NCI-H2029 (cell line): ENCODE results near the gene DYRK1A.
"Not testable (repeated sequence)": the region's sequence is repeated elsewhere in the genome, so short reads cannot be mapped to it uniquely, and the experiment has no call there.

Experiments
- DNase-seq: peaks from one replicate; lab custom pipeline; 2025; lab: John Stamatoyannopoulos, UW

The DYRK1A gene

DNA sequence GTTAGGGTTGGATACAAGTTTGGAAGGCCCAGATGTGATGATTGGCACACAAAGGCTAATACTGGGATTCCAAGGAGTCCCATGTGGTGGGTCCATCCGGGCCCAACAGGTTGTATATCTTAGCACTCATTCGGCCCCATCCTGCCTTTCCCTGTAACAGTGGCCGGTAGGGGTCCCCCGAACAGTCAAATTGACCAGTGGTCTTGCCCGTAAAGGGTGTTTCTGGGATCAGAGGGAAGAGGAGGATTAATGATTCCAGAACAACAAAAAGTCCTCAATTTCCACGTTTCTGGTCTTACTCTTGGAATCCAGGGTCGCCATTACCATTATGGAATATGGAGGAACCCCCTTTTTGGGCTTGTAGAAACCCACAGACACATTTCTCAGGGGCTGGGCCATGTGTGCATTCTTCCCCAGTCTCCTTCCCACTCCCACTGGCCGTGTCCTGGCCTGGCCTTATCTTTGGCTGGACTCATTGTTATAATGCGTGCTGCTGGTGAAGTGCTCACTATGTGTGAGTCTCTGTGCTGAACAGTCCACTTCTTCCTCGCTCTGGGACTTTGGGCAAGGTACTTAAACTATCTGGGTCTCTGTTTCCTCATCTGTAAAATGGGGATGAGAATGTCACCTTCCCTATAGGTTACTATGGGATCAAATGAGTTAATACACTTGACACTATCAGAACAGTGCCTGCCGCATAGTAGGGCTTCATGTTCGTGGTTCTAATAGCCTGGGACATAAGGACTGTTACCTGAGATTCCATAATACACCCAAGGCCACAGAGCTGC lies 161.8 kb downstream of the DYRK1A start:
- DNase-seq: no peak

- no peak for DNase-seq
Observed at GRCh38 chr21:37529649-37530048, 163.1 kb downstream of the DYRK1A start.

DNA sequence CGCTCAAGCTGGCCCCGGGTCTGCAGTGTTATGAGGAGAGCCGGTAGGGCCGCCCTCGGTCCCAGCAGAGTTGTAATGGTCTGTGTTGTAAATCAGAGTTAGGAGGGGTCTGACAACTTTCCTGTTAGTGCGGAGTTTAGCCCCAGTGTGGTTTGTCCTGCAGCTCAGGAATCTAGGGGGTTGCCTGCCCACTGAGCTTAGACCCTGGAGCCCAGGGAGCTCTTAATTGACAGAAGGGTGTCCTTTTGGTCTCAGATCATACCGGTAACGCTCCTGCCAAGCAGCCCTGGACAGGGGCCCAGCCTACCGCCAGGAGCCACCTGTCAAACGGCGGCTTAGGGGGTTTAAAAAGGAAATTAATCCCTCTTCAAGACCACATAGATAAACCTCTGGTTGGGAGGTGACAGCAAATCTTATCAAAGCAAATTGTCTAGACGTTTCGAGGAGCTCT lies 164.4 kb downstream of the DYRK1A start:
- DNase-seq: peak; percentile 16

DNA sequence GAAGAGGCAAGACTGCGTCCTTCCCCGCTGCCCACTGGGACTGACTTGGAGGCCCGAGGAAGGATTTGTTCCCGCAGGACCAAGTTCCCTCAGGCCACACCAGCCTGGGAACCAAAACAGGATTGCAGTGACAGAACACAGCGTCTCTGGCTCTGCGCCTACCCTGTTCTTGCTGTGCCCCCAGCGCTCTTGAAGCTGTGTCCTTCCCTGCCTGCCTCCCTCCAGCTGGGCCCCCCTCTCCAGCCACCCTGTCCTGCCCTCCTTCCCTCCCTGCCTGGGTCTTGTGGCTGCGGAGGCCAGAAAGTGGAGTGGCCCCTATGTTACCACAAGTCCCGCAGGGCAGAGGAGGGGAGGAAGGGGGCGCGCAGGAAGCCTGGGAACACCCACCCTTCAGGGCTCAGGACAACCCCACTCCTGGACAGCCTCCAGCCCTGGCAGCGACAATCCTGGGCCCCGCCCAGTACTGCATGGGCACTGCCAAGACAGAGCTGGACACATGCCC lies 164.9 kb downstream of the DYRK1A start:
- peak; percentile 35 for DNase-seq

- peak; percentile 4 for DNase-seq
Observed at GRCh38 chr21:37532868-37533780, 166.6 kb downstream of the DYRK1A start.

- DNase-seq: no peak
Observed at GRCh38 chr21:37534431-37534830, 167.9 kb downstream of the DYRK1A start.

DNA sequence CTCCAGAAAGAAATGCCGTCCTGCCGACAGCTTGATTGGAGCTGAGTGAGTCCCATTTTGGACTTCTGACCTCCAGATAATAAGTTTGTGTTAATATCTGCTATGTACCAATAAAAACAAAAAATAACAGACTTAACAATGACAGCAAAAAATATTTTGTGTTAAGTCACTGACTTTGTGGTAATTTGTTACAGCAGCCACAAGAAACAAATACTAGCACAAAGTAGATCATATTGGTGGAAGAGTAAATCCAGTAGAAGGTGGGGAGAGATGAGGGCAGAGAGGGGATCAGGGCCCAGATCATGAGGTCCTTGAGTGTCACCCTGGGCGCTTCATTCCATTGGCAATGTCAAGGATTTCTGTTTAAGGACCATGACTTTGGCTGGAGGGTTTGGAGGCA lies 168.6 kb downstream of the DYRK1A start:
- DNase-seq: no peak

DNA sequence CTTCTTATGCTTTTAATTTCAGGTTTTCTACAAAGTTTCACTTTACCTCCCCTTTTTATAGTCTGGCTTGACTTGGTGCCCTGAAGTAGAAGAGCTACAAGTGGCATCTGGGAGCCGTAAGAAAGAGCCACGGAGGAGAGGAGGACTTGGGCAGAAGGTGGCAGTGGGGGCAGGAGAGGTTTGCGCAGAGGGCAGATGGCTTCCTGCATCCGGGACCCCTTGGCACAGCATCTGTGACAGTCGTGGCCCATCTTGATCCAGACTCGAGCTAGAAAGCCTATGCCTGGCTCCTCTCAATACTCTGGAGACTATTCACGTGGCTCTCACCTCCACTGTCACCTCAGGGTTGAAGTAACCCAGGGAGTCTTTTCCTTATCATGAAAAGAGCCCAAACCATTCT lies 169.1 kb downstream of the DYRK1A start:
- DNase-seq: no peak

DNA sequence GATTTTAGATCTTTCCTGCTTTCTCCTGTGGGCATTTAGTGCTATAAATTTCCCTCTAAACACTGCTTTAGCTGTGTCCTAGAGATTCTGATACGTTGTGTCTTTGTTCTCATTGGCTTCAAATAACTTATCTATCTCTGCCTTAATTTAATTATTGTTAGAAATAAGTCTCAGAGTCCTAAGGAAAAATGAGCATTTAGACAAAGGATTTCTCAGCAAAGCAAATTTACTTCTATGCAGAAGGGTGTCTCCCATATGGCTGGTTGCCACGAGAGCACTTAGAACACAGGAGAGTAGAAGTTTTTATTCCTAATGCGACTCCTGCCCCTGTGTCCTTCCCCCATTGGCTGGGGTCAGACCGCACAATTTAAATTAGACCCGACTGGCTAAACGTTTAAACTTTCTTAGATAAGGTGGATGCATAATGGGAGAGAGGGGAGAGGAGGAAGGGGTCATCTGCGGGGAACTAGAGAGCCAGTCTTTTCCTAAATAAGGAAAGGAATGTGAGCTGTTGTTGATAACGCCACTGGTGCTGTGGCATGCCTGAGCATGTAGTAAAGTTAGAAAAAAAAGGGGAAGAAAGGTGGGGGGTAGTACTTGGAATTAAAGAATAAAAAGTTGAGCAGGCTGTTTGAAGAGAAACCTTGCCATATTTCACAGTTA lies 170.2 kb downstream of the DYRK1A start:
- no peak for DNase-seq

GRCh38 chr21:37537391-37537996 lies 170.9 kb downstream of the DYRK1A start:
- DNase-seq: no peak

GRCh38 chr21:37538971-37539590 lies 172.5 kb downstream of the DYRK1A start:
- DNase-seq: no peak

- DNase-seq: not testable (repeated sequence)
Observed at GRCh38 chr21:37541128-37541527, 174.6 kb downstream of the DYRK1A start.

- no peak for DNase-seq
Observed at GRCh38 chr21:37542512-37542911, 175.9 kb downstream of the DYRK1A start.

DNA sequence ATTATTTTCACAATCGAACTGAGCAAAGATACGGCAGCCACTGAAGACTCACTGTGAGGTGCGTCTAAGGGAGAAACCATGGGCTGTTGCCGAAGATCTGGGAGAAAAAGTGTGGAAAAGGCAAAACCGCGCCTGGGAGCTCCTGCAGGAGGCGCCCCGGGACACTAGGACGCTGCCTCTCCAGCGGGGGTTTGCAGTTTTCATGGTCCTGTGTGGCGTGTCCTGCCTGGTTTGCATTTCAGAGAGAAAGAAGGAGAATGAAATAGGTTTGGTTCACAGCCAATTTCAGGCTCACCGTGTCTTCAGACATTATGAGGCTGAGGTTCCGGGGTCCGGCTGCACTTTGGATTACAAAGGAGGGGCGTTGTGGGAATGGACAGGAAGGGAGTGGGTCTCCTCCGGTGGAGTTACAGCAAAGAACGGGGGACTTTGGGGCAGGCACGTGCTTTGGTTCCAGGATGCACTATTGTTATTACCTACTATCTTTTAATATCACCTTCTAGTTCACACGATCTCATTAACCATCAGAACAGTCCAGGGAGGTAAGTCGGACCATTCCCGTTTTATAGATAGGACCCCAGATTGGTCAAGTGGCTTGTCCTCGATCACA lies 179.8 kb downstream of the DYRK1A start:
- DNase-seq: no peak

DNA sequence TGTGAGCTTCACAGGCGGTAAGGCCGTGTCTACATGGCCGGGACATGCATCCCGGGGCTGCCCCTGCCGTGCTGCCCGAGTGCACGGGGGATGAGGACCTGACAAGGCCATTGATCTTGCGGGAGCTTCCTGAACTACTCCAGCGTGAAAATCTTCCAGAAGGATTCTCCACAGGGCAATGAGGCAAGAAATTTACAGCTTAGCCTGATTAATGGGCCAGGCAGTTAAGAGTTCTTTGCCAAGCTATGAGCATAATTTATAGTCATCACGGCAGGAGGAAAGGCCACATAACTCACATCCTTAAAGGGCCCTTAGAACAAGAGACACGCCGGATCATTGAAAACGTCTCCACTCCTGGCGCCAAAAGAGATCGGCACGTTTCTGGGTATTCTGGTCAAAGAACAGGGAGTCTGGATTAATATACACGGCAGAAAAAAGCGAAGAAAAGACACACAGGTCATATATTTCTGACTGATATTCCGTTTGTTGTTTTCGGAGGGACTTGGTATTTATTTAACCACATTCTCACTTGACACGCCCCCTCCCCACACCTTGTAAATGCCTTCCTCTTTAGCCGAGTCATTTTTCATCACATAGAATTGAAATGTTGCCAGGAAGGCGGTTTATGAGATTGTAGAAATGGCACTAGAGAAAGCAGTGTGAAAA lies 180.5 kb downstream of the DYRK1A start:
- no peak for DNase-seq

GRCh38 chr21:37547615-37548200 lies 181.1 kb downstream of the DYRK1A start:
- no peak for DNase-seq

DNA sequence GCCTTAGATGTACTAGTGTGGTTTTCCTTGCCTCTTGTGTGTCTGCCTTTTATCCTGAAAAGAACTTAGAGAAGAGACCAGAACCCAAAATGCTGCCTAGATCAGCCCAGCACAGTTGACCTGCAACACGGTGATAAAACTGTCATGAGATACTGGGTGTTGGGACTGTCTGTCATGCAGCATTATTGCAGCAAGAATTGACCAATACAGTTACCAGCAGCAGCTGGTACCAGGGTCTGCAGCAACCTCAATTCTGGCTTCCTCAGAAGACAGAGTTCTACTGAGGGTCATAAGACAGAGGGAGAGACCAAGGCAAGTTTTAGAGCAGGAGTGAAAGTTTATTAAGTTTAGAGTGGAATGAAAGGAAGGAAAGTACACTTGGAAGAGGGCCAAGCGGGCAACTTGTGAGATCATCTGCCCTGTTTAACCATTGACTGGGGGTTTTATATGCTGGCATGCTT lies 182.0 kb downstream of the DYRK1A start:
- DNase-seq: no peak

DNA sequence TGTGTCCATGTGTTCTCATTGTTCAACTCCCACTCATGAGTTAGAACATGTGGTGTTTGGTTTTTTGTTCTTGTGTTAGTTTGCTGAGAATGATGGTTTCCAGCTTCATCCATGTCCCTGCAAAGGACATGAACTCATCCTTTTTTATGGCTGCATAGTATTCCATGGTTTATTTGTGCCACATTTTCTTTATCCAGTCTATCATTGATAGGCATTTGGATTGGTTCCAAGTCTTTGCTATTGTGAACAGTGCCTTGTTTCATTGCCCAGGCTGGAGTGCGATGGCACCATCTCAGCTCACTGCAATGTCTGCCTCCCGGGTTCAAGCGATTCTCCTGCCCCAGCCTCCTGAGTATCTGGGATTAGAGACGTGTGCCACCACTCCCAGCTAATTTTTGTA lies 183.2 kb downstream of the DYRK1A start:
- not testable (repeated sequence) for DNase-seq

- no peak for DNase-seq
Observed at GRCh38 chr21:37550157-37550556, 183.6 kb downstream of the DYRK1A start.
